ENCODE measurements around the gene SPATA24.

- TF ChIP-seq MAX (IDR thresholded peaks at IDR 0.05) = no peak
- no peak for TF ChIP-seq EGR1 (IDR thresholded peaks at IDR 0.05)
- TF ChIP-seq ZBTB7A (IDR thresholded peaks at IDR 0.05; ENCODE audit: low read depth) = no peak
- TF ChIP-seq TCF12 (IDR thresholded peaks at IDR 0.05; ENCODE audit: low read depth) = no peak
- no peak for TF ChIP-seq EP300 (IDR thresholded peaks at IDR 0.05; ENCODE audit: borderline replicate concordance)
- TF ChIP-seq REST (IDR thresholded peaks at IDR 0.05; ENCODE audit: low read depth) = no peak
- no peak for TF ChIP-seq CEBPB (IDR thresholded peaks at IDR 0.05)
- no peak for TF ChIP-seq TAF1 (IDR thresholded peaks at IDR 0.05; ENCODE audit: low read depth)
- peak; percentile 98 for TF ChIP-seq RAD21 (IDR thresholded peaks at IDR 0.05; ENCODE audit: low read depth)
- 0 out of 2 replicates have a peak, but pooled peaks have one; percentile 20 for TF ChIP-seq FOXM1 (IDR thresholded peaks at IDR 0.05; ENCODE audit: borderline replicate concordance, low read depth)
Measured at GRCh38 chr5:139422307-139422893, 18.5 kb upstream of the SPATA24 start.

All from Ishikawa (cell line).